Measurements from ENCODE around the gene GRM3.

Gene GRM3

GRCh38 chr7:86745013-86745745, 101.5 kb downstream of the GRM3 start:
- TF ChIP-seq CTCF (IDR thresholded peaks at IDR 0.05; ENCODE audit: control insufficient read depth, extremely low read depth, insufficient read depth): no peak
- peak; percentile 41 for DNase-seq (ENCODE audit: low read depth)

GRCh38 chr7:86747698-86748097, 104.0 kb downstream of the GRM3 start:
- no peak for TF ChIP-seq CTCF (IDR thresholded peaks at IDR 0.05; ENCODE audit: control insufficient read depth, extremely low read depth, insufficient read depth)
- H3K4me3 ChIP-seq (ENCODE audit: low read depth, low read length): no peak overlapping the region
- DNase-seq (ENCODE audit: low read depth): no peak

More at GRCh38 chr7:86745013-86745745, 101.5 kb downstream of the GRM3 start:
- H3K4me3 ChIP-seq (ENCODE audit: low read depth, low read length): no peak overlapping the region

- TF ChIP-seq CTCF (IDR thresholded peaks at IDR 0.05; ENCODE audit: control insufficient read depth, extremely low read depth, insufficient read depth): no peak
- H3K4me3 ChIP-seq (ENCODE audit: low read depth, low read length): no peak overlapping the region
- DNase-seq (ENCODE audit: low read depth): no peak
Measured at GRCh38 chr7:86748201-86748600, 104.5 kb downstream of the GRM3 start.

GRCh38 chr7:86748843-86749719, 105.4 kb downstream of the GRM3 start:
- no peak overlapping the region for H3K4me3 ChIP-seq (ENCODE audit: low read depth, low read length)
- no peak for TF ChIP-seq CTCF (IDR thresholded peaks at IDR 0.05; ENCODE audit: control insufficient read depth, extremely low read depth, insufficient read depth)
- DNase-seq (ENCODE audit: low read depth): no peak

- TF ChIP-seq CTCF (IDR thresholded peaks at IDR 0.05; ENCODE audit: control insufficient read depth, extremely low read depth, insufficient read depth): no peak
- H3K4me3 ChIP-seq (ENCODE audit: low read depth, low read length): no peak overlapping the region
- no peak for DNase-seq (ENCODE audit: low read depth)
Measured at GRCh38 chr7:86749741-86750665, 106.3 kb downstream of the GRM3 start.

GRCh38 chr7:86760236-86760635, 116.5 kb downstream of the GRM3 start:
- H3K4me3 ChIP-seq (ENCODE audit: low read depth, low read length): no peak overlapping the region
- no peak for TF ChIP-seq CTCF (IDR thresholded peaks at IDR 0.05; ENCODE audit: control insufficient read depth, extremely low read depth, insufficient read depth)

More at GRCh38 chr7:86760236-86760635, 116.5 kb downstream of the GRM3 start:
- DNase-seq (ENCODE audit: low read depth): no peak
